HG03097 (cell line): ENCODE data around the gene STARD3.
"Not testable (repeated sequence)": the region's sequence is repeated elsewhere in the genome, so short reads cannot be mapped to it uniquely, and the experiment has no call there.

ENCODE experiments used
- ATAC-seq: cut with Tn5 transposase; IDR thresholded peaks from one replicate; pipeline ENCODE4 v1.9.1; 2021; ENCODE audit not compliant: unreplicated experiment, low FRiP score

The STARD3 gene

DNA sequence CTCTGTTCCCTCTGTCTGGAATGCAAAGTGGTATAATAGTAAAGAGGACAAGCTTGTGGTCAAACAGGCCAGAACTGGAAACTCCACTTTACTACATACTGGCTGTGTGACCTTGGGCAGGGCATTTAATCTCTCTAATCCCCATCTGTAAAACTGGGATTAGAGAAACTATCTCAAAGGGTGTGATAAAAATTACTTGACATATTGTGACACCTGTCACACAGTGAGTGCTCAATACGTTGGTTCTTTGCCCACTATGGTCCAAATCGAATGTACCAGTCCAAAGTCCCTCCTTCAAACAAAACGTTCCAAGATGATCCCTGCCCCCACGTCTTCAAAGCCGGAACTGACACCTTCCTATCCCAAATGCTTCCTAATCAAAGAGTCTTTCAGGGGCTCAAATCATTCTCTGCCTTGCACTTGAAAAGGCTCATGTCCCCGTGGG, 50.2 kb downstream of the STARD3 start:
- ATAC-seq = no peak

DNA sequence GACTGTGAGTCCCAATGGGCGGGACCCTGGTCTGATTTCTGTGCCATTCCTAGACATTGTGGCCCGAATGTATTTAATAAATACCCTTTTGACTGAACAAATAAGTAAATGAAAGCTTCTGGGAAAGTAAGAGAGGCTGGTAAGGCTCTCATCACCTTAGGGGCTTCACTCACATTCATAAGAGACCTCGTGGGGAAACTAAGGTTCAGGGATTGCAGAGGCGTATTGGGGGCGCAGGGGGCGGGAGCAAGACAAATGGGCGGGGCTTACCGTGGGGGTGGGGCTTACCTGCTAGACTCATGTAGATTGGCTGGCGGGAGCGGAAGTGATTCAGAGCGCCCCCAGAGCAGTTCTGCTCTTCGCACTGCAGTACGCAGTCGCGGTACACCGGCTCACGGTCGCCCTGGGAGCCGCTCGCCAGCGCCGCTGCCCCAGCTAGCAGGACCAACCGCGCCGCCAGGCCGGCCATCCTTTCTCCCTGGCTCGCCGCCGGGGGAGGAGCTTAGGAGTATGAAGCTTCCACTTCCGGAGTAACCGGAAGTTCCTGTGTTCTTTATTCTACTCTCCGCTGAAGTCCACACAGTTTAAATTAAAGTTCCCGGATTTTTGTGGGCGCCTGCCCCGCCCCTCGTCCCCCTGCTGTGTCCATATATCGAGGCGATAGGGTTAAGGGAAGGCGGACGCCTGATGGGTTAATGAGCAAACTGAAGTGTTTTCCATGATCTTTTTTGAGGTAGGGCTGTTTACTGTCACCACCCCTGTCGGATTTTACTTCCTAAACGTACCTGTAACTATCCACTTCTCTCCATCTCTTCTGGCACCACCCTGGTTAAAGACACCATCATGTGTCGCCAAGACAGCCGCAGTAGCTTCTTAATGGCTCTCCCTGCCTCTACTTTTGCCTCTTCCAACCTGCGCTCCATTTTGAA, 50.9 kb downstream of the STARD3 start, which contains the start of gene PGAP3:
Gene PGAP3, minus strand, starts transcription at position 512 of the 929 bp plus-strand sequence. Its CDS starts 43 bp downstream, at position 469.
- ATAC-seq = peak; percentile 83

DNA sequence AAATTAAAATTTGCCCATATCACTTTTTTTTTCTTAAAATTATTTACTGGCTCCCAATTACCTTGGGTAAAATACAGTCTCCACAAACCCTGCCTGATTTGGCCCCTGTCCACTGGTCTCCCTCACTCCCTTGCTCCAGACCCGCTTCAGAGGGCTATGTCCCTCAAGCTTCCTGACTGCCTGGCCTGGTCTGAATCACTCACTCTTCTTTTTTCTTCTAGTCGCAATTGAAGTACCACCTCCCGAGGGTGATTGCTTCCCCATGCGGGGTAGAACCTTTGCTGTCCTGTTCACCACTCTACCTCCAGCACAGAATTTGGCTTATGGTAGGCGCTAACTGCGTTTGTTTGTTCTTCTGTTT, 51.5 kb downstream of the STARD3 start:
- ATAC-seq = no peak

DNA sequence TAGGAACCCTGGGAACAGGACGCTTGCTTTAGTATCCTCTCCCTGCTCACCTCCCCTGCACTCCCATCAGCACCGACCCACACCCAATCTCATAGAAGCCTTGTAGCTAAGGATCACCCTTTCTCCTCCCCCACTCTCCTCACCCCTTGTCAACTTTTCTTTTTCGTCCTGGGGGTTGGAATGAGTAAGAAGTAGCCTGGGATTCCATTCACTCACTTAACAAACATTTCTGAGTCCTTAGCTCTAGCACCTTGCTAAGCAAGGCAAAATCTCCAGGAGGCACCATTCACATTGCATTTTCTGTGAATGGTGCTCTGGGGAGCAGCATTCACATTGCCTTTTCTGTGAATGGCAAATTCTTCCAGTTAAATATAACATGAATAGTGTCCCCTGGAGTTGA, 52.0 kb downstream of the STARD3 start:
- no peak for ATAC-seq

DNA sequence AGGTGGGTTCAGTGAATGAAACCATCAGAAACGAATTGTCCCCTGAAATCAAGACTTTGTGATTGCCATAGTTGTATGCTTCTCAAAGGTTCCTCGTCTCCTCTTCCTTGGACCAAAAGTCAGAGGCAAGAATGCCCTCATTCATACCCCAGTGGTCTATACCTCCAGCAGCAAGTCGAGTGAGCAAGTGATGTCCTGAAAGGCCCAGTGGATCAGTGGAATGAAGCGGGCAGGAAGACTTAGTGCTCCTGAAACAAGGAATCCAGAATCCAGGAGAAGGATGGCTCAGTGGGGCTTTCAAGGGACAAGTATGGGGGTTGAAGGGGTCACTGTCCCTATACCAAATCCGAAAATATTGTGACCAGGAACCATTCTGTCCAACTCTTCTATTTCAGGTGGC, 57.6 kb downstream of the STARD3 start:
- ATAC-seq = no peak

DNA sequence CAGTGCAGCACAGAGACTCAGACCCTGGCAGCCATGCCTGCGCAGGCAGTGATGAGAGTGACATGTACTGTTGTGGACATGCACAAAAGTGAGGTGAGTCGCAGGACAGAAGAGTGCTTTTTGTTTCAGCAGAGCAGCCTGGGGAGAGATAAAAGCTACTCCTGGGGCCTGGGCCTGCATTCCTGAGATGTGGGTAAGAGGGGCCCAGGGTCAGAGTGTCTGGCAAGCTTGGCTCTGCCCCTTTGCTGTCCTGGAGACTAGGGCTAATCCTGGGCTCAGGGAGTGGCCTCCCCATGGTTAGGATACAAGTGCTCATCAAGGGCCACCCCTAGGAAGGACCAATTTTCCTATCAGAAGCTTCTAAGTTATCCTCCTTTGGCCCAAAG, 58.1 kb downstream of the STARD3 start:
- no peak for ATAC-seq

DNA sequence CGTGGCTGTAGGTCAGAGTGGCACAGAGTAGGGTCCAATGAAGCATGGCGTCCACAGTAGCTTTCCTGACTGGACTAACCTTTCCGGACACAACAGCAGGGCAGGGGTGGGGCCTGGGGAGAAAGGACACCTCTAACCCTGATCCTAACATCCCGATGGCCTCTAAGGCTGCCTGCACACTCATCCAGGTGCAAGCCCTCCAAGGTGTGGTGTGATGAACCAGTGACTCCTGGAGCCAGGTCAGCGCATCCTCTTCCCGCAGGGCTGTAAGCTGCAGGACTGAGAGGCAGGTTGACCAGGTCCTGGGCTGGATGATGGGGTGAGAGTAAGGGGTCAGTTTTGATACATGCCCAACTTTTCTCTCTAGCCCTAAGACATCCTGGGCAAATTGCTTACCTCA, 59.8 kb downstream of the STARD3 start:
- no peak for ATAC-seq

DNA sequence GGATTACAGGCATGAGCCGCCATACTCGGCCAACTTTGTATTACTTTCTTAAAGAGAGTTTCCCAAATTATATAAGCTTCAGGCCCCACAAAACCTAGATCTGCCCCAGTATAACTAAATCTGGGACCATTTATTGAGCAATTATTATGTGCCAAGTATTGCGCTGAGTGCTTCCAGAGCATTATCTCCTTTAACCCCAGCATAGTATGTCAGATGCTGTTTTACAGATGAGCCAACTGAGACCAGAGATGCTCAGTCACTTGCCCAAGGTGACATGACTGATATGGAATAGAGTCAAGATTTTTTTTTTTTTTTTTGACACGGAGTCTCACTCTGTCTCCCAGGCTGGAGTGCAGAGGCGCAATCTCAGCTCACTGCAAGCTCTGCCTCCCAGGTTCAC, 61.0 kb downstream of the STARD3 start:
- no peak for ATAC-seq

DNA sequence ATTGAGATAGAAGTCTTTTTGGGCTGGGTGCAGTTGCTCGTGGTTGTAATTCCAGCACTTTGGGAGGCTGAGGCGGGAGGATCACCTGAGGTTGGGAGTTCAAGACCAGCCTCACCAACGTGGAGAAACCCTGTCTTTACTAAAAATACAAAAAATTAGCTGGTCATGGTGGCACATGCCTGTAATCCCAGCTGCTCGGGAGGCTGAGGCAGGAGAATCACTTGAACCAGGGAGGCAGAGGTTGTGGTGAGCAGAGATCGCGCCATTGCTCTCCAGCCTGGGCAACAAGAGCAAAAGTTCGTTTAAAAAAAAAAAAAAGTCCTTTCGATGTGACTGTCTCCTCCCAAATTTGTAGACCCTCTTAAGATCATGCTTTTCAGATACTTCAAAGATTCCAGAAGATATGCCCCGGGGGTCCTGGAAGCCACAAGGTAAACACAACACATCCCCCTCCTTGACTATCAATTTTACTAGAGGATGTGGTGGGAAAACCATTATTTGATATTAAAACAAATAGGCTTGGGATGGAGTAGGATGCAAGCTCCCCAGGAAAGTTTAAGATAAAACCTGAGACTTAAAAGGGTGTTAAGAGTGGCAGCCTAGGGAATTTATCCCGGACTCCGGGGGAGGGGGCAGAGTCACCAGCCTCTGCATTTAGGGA, 62.3 kb downstream of the STARD3 start:
- not testable (repeated sequence) for ATAC-seq

DNA sequence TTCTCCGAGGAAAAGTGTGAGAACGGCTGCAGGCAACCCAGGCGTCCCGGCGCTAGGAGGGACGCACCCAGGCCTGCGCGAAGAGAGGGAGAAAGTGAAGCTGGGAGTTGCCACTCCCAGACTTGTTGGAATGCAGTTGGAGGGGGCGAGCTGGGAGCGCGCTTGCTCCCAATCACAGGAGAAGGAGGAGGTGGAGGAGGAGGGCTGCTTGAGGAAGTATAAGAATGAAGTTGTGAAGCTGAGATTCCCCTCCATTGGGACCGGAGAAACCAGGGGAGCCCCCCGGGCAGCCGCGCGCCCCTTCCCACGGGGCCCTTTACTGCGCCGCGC, 62.8 kb downstream of the STARD3 start, which contains the start of gene ERBB2:
Gene ERBB2, plus strand, starts transcription at position 247 of the 330 bp plus-strand sequence. CDS start 175 bp downstream, outside the sequence.
- ATAC-seq = no peak

DNA sequence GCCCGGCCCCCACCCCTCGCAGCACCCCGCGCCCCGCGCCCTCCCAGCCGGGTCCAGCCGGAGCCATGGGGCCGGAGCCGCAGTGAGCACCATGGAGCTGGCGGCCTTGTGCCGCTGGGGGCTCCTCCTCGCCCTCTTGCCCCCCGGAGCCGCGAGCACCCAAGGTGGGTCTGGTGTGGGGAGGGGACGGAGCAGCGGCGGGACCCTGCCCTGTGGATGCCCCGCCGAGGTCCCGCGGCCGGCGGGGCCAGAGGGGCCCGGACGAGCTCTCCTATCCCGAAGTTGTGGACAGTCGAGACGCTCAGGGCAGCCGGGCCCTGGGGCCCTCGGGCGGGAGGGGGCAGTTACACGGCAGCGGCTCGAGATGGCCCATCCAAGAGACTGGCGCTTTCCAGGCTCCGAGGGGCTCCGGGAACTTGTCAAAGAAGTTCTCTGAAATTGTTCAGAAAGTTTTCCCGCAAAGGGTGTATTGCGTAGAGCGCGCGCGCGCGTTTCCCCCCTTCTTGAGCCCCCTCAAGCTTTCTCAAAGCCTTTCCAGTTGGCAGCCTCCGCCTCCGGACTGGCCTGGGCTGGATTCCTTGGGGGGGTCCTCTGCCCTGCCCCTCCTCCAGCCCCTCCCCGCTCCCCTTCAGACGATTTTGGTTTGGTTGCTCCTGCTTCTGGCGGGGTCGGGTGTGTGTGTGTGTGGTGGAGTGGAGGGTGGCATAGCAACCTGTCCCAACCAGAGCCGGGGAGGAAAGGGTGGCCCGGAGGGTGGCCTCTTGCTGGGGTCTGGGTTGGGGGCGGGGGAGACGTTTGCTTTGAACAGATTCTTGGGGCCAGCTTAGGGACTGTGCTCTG, 63.4 kb downstream of the STARD3 start:
- ATAC-seq = no peak

DNA sequence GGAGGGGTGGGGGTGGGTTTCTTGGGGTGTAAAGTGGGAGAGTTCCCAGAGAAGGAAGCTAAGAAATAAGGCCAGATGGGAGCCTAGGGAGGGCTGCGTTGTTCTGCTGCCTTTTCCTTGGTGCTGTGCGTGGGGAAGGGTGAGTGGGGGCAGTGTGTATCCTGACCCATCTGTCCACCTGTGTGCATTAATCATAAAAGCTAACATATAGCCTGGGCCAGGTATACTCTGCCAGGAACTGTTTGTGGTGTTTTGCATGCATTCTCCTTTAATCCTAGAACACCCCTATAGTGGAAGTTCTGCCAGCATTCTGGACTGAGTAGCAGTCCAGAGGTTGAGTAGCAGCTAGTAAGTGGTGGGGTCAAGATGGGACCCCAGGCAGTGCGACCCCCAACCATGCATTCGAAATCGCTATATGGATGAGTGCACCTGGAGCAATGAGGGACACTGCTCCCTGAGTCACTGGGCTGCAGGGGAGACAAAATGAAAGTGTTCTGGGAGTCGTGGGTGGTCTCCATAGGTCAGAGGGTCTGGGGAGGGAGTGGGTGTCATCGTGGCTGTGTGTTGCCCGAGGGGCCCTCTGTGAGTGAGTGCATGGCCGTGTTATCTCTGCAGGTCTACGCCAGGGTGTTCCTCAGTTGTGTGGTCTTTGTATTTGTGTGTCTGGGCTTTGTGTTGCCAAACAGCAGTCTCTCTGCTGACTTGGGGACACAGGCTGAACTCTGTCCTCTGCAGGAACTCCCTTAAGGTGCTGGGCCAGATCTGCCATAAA, 64.3 kb downstream of the STARD3 start:
- ATAC-seq = no peak

DNA sequence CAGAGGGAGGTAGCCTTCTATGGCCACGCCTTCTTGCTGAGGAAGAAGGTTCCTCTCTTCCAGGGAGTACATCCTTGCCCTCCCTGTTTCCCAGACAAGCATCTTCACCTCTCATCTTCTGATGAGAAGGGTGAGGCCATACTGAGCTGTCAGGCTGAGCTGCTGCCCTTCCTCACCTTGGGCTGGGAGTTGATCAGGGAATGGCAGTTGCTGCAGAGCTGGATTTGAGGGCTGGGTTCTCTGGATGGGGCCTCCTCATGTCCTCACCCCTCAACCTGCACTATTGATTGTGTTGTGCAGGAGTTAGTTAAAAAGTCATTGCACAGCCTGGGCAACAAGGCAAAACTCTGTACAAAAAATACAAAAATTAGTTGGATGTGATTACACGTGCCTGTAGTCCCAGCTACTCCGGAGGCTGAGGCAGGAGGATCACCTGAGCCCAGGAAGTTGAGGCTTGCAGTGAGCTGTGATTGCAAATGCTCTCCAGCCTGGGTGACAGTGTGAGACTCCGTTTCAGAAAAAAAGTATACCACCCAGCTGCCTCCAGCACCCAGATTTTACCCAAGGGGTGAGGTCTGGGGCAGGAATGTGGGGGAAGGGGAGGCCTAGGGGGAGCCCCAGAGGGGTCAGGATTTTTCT, 65.0 kb downstream of the STARD3 start:
- ATAC-seq = no peak

DNA sequence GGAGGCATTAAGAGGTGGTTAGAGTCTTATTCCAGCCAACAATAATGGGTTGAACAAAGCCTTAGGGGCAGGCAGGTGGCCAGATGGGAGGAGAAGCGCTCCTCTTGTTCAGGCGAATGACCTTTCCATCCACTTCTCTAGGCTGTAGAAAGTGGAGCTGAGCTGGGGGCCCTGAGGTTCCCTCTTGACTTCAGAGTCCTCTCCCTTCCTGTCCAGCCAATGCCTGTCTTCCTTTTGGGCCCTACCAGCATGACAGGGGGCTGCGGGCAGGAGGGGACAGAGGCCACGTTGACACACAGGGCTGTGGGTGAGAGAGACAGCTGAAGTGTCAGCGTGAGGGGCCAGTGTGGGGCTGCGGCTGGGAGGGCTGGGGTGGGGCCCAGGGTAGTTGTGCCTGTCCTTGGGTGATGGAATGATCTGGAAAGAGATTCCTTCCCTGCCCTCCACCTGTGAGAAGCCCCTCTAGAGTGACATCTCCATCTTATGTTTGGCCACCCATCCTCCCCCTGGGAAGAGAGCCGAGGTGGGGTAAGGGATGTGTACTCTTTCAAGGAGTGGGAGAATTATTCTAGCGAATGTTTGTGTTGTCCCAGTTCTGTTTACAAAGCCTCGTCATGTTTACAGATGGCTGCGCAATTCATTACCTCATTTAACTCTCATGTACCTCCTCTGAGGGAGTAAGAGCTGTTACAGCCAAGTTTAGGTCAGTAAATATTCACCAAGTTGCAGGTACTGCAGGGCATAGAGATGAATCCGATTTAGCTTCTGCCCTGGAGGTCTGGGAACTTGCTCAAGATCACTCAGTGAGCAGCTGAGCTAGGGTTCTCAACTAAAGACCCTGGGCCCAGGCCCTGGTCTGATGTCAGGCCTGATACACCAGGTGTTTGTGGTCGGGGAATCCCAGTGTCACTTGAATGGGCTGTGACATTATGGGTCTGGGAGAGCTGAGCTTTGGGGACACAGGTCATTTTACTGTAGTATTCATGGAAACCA, 66.3 kb downstream of the STARD3 start:
- no peak for ATAC-seq

DNA sequence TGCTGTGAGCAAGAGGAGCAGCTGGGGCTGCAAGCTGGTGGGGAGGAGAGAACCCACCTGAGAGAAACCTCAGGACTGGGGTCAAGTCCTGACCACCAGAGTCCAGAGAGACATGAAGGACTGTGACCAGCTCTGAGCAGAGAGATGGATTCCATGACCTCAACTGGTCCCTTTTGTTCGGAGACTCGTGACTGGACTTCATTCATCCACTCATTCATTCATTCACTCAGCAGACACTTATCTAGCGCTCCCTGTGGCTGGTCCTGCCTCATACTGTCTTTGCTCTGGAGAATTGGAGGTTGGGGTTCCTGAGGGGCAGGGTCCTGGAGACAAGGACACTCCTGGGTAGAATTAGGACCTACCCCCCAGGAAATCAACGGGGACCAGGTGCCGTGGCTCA, 67.0 kb downstream of the STARD3 start:
- ATAC-seq = no peak

DNA sequence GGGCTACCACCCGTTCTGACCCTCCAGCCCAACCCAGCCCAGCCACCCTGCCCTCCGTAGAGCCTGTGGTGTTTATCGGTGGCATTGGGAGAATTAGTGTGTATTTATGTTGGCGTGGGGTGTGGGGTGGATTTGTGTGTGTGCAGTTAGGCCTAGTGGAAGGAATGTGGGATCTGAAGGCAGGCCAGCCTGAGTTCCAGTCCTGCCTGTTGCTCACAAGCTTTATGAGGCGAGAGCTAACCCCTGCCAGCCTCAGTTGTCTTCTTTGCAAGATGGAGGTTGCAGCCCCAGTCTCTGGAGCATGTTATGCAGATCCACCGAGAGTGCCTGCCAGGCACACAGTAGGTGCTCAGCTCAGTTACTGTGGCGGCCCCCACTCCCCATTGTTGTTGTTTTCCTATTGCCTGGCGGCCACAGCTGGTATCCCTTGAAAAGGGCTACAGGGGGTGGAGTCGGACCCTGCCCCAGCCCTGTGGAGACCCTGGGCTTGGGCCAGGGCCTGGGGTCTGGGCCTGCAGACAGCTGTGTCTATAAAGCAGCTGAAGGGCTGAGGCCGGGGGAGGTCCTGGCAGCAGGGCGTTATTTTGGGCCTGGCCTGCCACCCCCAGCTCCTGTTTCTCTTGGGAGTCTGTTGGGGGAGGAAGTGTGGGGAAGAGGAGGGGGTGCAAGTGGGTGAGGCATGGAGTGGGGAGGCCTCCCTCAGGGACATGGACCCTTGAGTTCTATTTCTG, 68.0 kb downstream of the STARD3 start:
- no peak for ATAC-seq

DNA sequence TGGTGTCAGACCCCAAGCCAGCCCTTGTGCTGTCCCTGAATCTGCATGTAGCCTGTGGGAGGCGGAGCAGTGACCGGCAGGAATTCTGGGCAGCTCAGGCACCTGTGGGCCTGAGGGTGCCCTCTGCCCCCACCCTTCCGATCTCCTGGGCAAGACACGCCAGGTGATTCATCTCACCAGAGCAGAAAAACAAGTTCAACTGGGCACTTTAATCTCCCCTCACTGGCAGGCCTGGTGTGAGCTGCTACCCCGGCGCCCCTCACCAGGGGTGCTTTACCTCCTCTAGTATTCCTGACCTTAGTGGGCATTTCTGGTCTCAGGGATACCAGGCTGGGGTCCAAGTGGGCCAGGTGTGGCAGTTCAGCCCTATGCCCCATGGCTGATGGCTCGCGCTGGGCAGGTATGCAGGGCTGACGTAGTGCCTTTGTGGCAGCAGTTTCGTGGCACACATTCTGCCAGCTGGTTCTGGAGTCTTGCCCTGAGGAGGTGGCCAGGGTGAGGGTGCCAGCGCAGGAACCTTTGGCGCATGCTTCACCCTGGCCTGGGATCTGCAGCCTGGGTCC, 68.9 kb downstream of the STARD3 start:
- ATAC-seq = no peak

DNA sequence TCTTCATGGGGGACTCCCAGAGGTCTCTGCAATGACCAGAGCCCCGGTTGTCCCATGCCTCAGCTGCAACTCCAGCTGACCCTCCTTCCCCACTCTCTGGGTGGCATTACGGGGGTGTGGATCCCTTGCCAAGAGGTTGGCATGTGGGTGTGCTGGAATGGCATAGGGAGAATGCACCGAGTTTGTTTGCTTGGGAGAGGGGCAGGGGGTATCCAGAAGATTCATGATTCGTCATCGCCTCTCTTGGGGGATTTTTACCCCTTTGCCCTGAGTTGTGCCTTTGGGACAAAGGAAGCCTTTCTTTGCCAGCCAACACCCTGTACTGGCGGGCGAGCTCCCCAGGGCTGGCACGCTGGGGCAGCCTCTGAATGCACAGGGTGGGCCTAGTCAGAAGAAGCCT, 69.4 kb downstream of the STARD3 start:
- ATAC-seq = no peak
